ENCODE data around the gene PPFIBP2. TPM values are rescaled to one million over a fixed set of nuclear protein-coding genes. Genes with fewer than 3 reads are reported as not detected.

Gene PPFIBP2
- total RNA-seq, 1 experiment from 2014 or later: 5.7 TPM

- BruUV-seq (replicated peaks): no TSS peak
- POLR2A ChIA-PET (ENCODE audit: low non-redundant PET): no interaction called here
- H3K4me3 ChIP-seq (ENCODE audit: low read depth, low read length, poor library complexity, severe bottlenecking): no peak overlapping the region
- H3K27ac ChIP-seq (ENCODE audit: low read depth, low read length, poor library complexity, severe bottlenecking): no peak overlapping the region
- no peak for DNase-seq (ENCODE audit: low spot score)
- CTCF ChIA-PET: no interaction called here
- no peaks in the 10 kb centered on the region for H3K4me1 ChIP-seq (ENCODE audit: insufficient read depth, low read length, poor library complexity, severe bottlenecking)
- intact Hi-C loops (cut with micrococcal nuclease; ENCODE audit: unreplicated experiment): no loop called here
- TF ChIP-seq EZH2 (IDR thresholded peaks at IDR 0.05; ENCODE audit: borderline replicate concordance, low read depth, low read length, poor library complexity, severe bottlenecking) (no peak), CTCF (conservative IDR thresholded peaks at IDR 0.05; ENCODE audit: low read depth, low read length) (no peak)
- no peaks in the 10 kb centered on the region for H3K9me3 ChIP-seq (ENCODE audit: low read depth, low read length, poor library complexity, severe bottlenecking)
- H3K36me3 ChIP-seq (ENCODE audit: insufficient read depth, low read length, poor library complexity, severe bottlenecking): no peaks in the 10 kb centered on the region
- H3K27me3 ChIP-seq (replicated peaks; ENCODE audit: insufficient read depth, low read depth, low read length, poor library complexity): no peaks in the 10 kb centered on the region
Measured at GRCh38 chr11:7632211-7632610, 118.4 kb downstream of the PPFIBP2 start.

DNA sequence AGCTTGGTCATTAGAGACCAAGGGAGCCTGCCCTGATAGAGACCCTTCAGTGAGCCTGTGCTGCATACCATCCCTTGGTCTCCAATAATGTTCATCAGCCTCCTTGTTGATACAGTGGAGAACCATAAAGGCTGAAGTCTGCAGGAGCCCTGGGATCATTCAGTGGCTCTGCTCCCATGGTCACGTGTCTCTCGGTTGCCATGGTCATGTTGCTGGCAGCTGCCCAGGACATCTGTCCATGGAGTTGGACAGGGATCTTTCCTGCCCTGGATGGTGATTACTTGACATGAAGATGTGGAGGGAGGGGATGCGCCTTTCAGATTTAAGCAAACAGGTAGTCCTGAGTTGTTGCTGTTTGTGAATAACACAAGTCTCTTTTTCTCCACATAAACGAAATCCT, 121.3 kb downstream of the PPFIBP2 start:
- no peak overlapping the region for H3K4me3 ChIP-seq (ENCODE audit: low read depth, low read length, poor library complexity, severe bottlenecking)
- CTCF ChIA-PET: no interaction called here

GRCh38 chr11:7635708-7636107, 121.9 kb downstream of the PPFIBP2 start:
- Histone ChIP-seq H3K4me3 (ENCODE audit: low read depth, low read length, poor library complexity, severe bottlenecking) (no peak overlapping the region), H3K27ac (ENCODE audit: low read depth, low read length, poor library complexity, severe bottlenecking) (no peak overlapping the region), H3K4me1 (ENCODE audit: insufficient read depth, low read length, poor library complexity, severe bottlenecking) (no peaks in the 10 kb centered on the region), H3K36me3 (ENCODE audit: insufficient read depth, low read length, poor library complexity, severe bottlenecking) (no peaks in the 10 kb centered on the region), H3K9me3 (ENCODE audit: low read depth, low read length, poor library complexity, severe bottlenecking) (no peaks in the 10 kb centered on the region), H3K27me3 (replicated peaks; ENCODE audit: insufficient read depth, low read depth, low read length, poor library complexity) (no peaks in the 10 kb centered on the region)
- BruUV-seq (replicated peaks): no TSS peak
- CTCF ChIA-PET: no interaction called here
- POLR2A ChIA-PET (ENCODE audit: low non-redundant PET): no interaction called here
- DNase-seq (ENCODE audit: low spot score): no peak
- TF ChIP-seq EZH2 (IDR thresholded peaks at IDR 0.05; ENCODE audit: borderline replicate concordance, low read depth, low read length, poor library complexity, severe bottlenecking): no peak
- TF ChIP-seq CTCF (conservative IDR thresholded peaks at IDR 0.05; ENCODE audit: low read depth, low read length): no peak
- intact Hi-C loops (cut with micrococcal nuclease; ENCODE audit: unreplicated experiment): no loop called here

More for the DNA sequence above, 121.3 kb downstream of the PPFIBP2 start:
- intact Hi-C loops (cut with micrococcal nuclease; ENCODE audit: unreplicated experiment): no loop called here
- POLR2A ChIA-PET (ENCODE audit: low non-redundant PET): no interaction called here
- no peak overlapping the region for H3K27ac ChIP-seq (ENCODE audit: low read depth, low read length, poor library complexity, severe bottlenecking)
- no peak for TF ChIP-seq CTCF (conservative IDR thresholded peaks at IDR 0.05; ENCODE audit: low read depth, low read length)
- BruUV-seq (replicated peaks): no TSS peak
- no peaks in the 10 kb centered on the region for H3K9me3 ChIP-seq (ENCODE audit: low read depth, low read length, poor library complexity, severe bottlenecking)
- DNase-seq (ENCODE audit: low spot score): no peak
- H3K27me3 ChIP-seq (replicated peaks; ENCODE audit: insufficient read depth, low read depth, low read length, poor library complexity): no peaks in the 10 kb centered on the region
- no peaks in the 10 kb centered on the region for H3K36me3 ChIP-seq (ENCODE audit: insufficient read depth, low read length, poor library complexity, severe bottlenecking)
- no peaks in the 10 kb centered on the region for H3K4me1 ChIP-seq (ENCODE audit: insufficient read depth, low read length, poor library complexity, severe bottlenecking)
